ENCODE results near the gene MICAL3. TPM values are rescaled to one million over a fixed set of nuclear protein-coding genes. Genes with fewer than 3 reads are reported as not detected.

The MICAL3 gene
- total and polyA plus RNA-seq, 4 donors, result 4.4 to 30.7 (median 15.4) TPM

- no peak for DNase-seq
- no peaks in the 10 kb centered on the region for H3K9me3 ChIP-seq (ENCODE audit: control insufficient read depth in 4 of 4, insufficient read depth in 3 of 4, low read length in 3 of 4)
- H3K27me3 ChIP-seq (ENCODE audit: control insufficient read depth in 3 of 3, insufficient read depth in 3 of 3, low read length in 2 of 3), result peaks cover 0 to 2% (median 0%) of the 10 kb centered on the region in 3 donors
- peaks cover 13 to 15% (median 14%) of the 10 kb centered on the region in 4 donors for H3K36me3 ChIP-seq (ENCODE audit: control insufficient read depth in 4 of 4, insufficient read depth in 4 of 4, low read length in 4 of 4)
- H3K4me3 ChIP-seq, result no peak overlapping the region
- no peak for ATAC-seq (ENCODE audit: insufficient read depth, low FRiP score)
- 82 to 84% methylated on average over 12 of the region's 12 CpGs for WGBS, 2 donors
- peaks cover 0 to 6% (median 0%) of the 10 kb centered on the region in 5 donors for H3K4me1 ChIP-seq (ENCODE audit: control insufficient read depth in 5 of 5, insufficient read depth in 5 of 5, low read length in 5 of 5)
- H3K9ac ChIP-seq (ENCODE audit: insufficient read depth in 1 of 2, low read length in 2 of 2), result no peak overlapping the region
- peak overlapping the region in 1 of 2 donors; percentile 84 for H3K27ac ChIP-seq (ENCODE audit: low read depth in 1 of 2, low read length in 1 of 2)
- TF ChIP-seq, protein P1, sequence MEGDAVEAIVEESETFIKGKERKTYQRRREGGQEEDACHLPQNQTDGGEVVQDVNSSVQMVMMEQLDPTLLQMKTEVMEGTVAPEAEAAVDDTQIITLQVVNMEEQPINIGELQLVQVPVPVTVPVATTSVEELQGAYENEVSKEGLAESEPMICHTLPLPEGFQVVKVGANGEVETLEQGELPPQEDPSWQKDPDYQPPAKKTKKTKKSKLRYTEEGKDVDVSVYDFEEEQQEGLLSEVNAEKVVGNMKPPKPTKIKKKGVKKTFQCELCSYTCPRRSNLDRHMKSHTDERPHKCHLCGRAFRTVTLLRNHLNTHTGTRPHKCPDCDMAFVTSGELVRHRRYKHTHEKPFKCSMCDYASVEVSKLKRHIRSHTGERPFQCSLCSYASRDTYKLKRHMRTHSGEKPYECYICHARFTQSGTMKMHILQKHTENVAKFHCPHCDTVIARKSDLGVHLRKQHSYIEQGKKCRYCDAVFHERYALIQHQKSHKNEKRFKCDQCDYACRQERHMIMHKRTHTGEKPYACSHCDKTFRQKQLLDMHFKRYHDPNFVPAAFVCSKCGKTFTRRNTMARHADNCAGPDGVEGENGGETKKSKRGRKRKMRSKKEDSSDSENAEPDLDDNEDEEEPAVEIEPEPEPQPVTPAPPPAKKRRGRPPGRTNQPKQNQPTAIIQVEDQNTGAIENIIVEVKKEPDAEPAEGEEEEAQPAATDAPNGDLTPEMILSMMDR (IDR thresholded peaks at IDR 0.05; ENCODE audit: control extremely low read depth, extremely low read depth), result no peak
These were observed 132.7 kb downstream of the MICAL3 start for GRCh38 chr22:17891481-17892167.

DNA sequence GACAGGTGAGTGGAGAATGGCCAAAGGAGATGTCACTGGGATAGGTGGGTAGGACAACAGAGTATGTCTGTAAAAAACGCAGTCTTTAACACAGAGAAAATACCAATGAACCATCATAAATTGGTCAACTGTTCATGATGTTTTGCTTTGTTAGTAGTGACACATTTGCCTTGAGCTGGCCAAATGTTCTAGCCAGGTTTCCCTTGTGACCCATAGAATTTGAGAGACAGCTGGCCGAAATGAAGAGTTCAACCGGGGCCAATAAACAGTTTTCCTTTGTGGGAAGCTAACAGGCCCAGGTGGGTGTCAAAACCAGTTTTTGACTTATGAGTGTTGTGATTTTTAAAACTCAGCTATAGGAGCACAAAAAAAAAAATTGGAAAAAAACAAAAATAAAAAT is 133.5 kb downstream of the MICAL3 start:
- H3K9ac ChIP-seq (ENCODE audit: insufficient read depth in 1 of 2, low read length in 2 of 2), result no peak overlapping the region
- no peaks in the 10 kb centered on the region for H3K9me3 ChIP-seq (ENCODE audit: control insufficient read depth in 4 of 4, insufficient read depth in 3 of 4, low read length in 3 of 4)
- no peak overlapping the region for H3K4me3 ChIP-seq
- H3K4me1 ChIP-seq (ENCODE audit: control insufficient read depth in 5 of 5, insufficient read depth in 5 of 5, low read length in 5 of 5), result peaks cover 0 to 6% (median 0%) of the 10 kb centered on the region in 5 donors
- TF ChIP-seq, protein P1 (IDR thresholded peaks at IDR 0.05; ENCODE audit: control extremely low read depth, extremely low read depth), result no peak
- ATAC-seq (ENCODE audit: insufficient read depth, low FRiP score), result no peak
- no peak for DNase-seq
- H3K27me3 ChIP-seq (ENCODE audit: control insufficient read depth in 3 of 3, insufficient read depth in 3 of 3, low read length in 2 of 3), result peaks cover 0 to 2% (median 0%) of the 10 kb centered on the region in 3 donors
- peaks cover 13 to 17% (median 16%) of the 10 kb centered on the region in 4 donors for H3K36me3 ChIP-seq (ENCODE audit: control insufficient read depth in 4 of 4, insufficient read depth in 4 of 4, low read length in 4 of 4)
- peak overlapping the region in 1 of 2 donors; percentile 84 for H3K27ac ChIP-seq (ENCODE audit: low read depth in 1 of 2, low read length in 1 of 2)
- WGBS, 2 donors, result 86 to 91% methylated on average over 3 of the region's 3 CpGs

DNA sequence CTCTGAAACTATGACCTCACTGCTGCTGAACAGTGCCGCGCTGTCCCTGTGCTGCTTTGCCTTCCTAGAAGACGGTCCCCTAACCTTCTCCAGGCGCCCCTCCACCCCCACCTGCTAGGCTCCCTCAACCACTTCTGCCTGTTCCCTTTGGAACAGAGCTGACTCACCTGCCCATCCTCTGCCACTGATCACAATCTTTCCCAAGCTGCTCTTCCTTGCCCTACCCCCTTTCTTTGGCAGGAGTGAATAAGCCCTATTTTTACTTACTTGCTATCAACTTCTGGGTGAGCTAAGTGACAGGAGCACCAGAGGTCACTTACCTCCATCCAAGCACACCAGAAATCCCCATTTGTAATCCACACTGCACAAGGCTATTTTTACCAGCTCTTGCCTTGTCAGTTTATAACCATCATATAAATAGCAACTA is 134.1 kb downstream of the MICAL3 start:
- Histone ChIP-seq H3K36me3 (ENCODE audit: control insufficient read depth in 4 of 4, insufficient read depth in 4 of 4, low read length in 4 of 4) (peaks cover 14 to 22% (median 18%) of the 10 kb centered on the region in 4 donors), H3K4me3 (no peak overlapping the region), H3K4me1 (ENCODE audit: control insufficient read depth in 5 of 5, insufficient read depth in 5 of 5, low read length in 5 of 5) (peaks cover 0 to 6% (median 0%) of the 10 kb centered on the region in 5 donors), H3K27me3 (ENCODE audit: control insufficient read depth in 3 of 3, insufficient read depth in 3 of 3, low read length in 2 of 3) (peaks cover 0 to 2% (median 0%) of the 10 kb centered on the region in 3 donors), H3K9ac (ENCODE audit: insufficient read depth in 1 of 2, low read length in 2 of 2) (no peak overlapping the region), H3K27ac (ENCODE audit: low read depth in 1 of 2, low read length in 1 of 2) (peak overlapping the region in 1 of 2 donors; percentile 84), H3K9me3 (ENCODE audit: control insufficient read depth in 4 of 4, insufficient read depth in 3 of 4, low read length in 3 of 4) (no peaks in the 10 kb centered on the region)
- TF ChIP-seq, protein P1 (IDR thresholded peaks at IDR 0.05; ENCODE audit: control extremely low read depth, extremely low read depth), result no peak
- WGBS, 2 donors, result 94 to 98% methylated on average over 4 of the region's 4 CpGs
- no peak for DNase-seq
- ATAC-seq (ENCODE audit: insufficient read depth, low FRiP score), result no peak
